HEK293 (cell line): ENCODE measurements around the gene ANKFN1.

Experiments used
- YY1 ChIP-seq: fragments of 450-650 bp; formaldehyde crosslinking; IDR thresholded peaks from 2 replicates; pipeline ENCODE4 v1.5.1; 2018; ENCODE audit warnings: missing biosample characterization, missing genetic modification characterization
- ZNF114 ChIP-seq: fragments of 450-650 bp; formaldehyde crosslinking; IDR thresholded peaks from 2 replicates; pipeline ENCODE4 v1.5.0; 2017; ENCODE audit warnings: missing biosample characterization, missing genetic modification characterization
- ZNF184 ChIP-seq: fragments of 450-650 bp; IDR thresholded peaks from 2 replicates; pipeline ENCODE4 v1.5.1; 2018; ENCODE audit warnings: missing biosample characterization, mild to moderate bottlenecking, missing genetic modification characterization
- ZNF433 ChIP-seq: fragments of 450-650 bp; formaldehyde crosslinking; IDR thresholded peaks from 2 replicates; pipeline ENCODE4 v1.5.1; 2016; ENCODE audit warnings: missing biosample characterization, missing genetic modification characterization, low read depth
- ZNF660 ChIP-seq: fragments of 450-650 bp; IDR thresholded peaks from 2 replicates; pipeline ENCODE4 v1.5.1; 2018; ENCODE audit warnings: missing biosample characterization, mild to moderate bottlenecking, missing genetic modification characterization
- TF ChIP-seq, protein P1 (sequence below): fragments of 450-650 bp; formaldehyde crosslinking; IDR thresholded peaks from 2 replicates; pipeline ENCODE4 v1.5.1; 2016; ENCODE audit warnings: missing biosample characterization, missing genetic modification characterization

DNA sequence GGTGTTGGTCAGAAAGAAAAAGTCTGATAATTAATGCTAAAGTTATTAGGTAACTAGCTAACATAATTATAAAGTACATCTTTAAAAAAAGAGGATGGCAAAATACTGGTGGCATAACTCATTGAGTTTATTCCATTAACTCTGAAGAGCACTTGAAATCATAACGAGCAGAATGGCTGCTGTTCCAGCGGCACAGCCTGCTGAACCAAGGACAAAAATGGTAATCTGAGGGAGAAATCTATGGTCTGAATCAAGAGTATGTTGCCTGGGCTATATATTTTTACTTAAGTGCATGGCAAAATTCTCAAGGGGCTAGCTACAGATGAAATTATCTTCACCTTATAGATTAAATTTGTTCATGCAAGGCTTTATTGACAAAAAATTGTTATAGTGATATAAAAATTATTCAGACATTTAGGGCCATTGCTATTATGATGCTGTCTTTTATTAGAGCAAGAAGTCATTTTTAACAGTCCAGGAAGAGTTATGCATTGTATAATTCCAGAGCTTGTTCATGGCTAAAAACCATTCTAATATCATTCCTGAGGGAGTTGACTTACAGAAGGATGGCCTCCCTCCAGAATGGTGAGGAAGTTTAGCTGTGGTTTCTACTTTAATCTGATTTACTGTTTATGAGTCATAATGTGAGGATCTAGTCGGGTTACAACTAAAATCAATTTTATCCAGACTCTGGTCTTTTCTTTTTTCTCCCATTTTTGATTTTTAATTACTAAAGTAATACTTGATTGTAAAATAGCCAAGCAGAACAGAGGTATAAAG lies 41.4 kb upstream of the ANKFN1 start:
- no peak for TF ChIP-seq ZNF433
- TF ChIP-seq ZNF184 (tag by site-specific recombination), result no peak
- TF ChIP-seq, protein P1, sequence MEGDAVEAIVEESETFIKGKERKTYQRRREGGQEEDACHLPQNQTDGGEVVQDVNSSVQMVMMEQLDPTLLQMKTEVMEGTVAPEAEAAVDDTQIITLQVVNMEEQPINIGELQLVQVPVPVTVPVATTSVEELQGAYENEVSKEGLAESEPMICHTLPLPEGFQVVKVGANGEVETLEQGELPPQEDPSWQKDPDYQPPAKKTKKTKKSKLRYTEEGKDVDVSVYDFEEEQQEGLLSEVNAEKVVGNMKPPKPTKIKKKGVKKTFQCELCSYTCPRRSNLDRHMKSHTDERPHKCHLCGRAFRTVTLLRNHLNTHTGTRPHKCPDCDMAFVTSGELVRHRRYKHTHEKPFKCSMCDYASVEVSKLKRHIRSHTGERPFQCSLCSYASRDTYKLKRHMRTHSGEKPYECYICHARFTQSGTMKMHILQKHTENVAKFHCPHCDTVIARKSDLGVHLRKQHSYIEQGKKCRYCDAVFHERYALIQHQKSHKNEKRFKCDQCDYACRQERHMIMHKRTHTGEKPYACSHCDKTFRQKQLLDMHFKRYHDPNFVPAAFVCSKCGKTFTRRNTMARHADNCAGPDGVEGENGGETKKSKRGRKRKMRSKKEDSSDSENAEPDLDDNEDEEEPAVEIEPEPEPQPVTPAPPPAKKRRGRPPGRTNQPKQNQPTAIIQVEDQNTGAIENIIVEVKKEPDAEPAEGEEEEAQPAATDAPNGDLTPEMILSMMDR (tag by site-specific recombination), result no peak
- TF ChIP-seq ZNF114 (tag by site-specific recombination), result no peak
- no peak for TF ChIP-seq ZNF660
- TF ChIP-seq YY1, result no peak
